GM12874 (cell line): ENCODE results near the gene TLK1.

Experiments
- TF ChIP-seq, protein P1 (sequence below): IDR thresholded peaks from 2 replicates; pipeline ENCODE4 v1.5.1; 2011; ENCODE audit warnings: low read depth, mild to moderate bottlenecking, control low read depth, low read length, moderate library complexity; ENCODE audit not compliant: insufficient read depth

Gene TLK1

DNA sequence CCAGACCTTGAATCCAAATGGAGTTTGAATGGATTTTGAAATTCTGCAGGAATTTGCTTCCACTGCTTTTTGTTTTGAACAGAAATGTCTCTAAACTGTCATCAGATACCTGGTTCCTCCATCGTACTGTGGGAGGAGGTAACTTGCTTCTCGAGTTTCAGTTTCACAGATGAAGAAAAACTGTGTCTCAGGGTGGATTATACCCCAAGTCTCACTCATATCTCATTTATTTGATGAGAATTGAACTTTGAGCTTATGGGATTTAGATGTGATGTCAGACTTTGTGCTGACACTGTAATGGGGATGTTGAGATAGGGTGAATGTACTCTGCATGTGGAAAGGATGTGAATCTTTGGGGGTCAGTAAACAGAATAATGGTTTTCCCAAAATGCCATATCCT, 124.2 kb downstream of the TLK1 start:
- TF ChIP-seq, protein P1, sequence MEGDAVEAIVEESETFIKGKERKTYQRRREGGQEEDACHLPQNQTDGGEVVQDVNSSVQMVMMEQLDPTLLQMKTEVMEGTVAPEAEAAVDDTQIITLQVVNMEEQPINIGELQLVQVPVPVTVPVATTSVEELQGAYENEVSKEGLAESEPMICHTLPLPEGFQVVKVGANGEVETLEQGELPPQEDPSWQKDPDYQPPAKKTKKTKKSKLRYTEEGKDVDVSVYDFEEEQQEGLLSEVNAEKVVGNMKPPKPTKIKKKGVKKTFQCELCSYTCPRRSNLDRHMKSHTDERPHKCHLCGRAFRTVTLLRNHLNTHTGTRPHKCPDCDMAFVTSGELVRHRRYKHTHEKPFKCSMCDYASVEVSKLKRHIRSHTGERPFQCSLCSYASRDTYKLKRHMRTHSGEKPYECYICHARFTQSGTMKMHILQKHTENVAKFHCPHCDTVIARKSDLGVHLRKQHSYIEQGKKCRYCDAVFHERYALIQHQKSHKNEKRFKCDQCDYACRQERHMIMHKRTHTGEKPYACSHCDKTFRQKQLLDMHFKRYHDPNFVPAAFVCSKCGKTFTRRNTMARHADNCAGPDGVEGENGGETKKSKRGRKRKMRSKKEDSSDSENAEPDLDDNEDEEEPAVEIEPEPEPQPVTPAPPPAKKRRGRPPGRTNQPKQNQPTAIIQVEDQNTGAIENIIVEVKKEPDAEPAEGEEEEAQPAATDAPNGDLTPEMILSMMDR: no peak

DNA sequence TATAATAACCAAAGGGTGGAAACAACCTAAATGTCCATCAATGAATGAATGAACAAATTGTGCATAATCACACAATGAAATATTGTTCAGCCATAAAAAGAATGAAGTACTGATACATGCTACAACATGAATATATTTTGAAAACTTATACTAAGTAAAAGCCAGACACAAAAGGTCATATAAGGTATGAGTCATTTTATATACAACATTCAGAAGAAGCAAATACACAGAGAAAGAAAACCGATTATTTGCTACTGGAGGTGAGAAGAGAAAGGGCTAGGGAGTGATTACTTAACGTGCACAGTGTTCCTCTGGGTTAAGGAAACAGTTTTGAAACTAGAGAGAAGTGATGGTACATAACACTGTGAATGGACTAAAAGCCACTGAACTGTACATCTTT, 126.4 kb downstream of the TLK1 start:
- TF ChIP-seq, protein P1: no peak

DNA sequence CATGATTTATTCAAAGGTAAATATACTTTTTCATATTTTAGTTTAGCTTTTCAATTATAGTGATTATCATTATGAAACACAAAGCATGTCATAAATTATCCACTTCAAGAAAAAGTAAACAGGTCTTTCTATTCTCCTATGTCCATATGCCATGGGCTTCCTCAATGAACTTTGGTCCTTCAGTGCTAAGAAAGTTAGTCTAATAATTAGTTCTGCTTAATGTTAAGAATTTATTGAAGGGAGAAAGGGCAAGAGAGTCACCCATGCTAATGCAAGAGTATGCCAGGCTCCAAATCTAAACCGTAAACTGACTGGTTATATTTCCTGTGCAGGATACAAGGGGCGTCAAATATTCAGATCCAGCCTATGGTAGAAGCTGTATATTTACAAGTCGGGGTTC, 135.5 kb downstream of the TLK1 start:
- TF ChIP-seq, protein P1: no peak

DNA sequence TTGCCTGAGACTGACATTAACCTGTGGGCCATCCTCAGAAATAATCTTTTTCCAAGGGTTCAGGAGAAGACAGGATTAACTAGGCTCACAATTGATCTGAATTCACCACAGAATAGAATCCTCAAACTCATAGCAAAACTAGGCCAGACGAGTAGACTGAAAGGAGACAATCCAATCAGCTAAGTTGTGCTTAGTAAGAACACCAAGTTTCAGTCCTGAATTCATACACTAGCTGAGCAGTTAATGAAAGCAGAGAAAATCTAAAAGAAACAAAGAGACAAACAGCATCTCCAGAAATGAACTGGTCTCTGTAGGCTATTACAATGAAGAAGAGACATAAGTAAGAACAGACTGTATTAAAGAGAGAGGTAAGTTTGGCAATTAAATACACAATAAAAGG, 142.2 kb downstream of the TLK1 start:
- TF ChIP-seq, protein P1: no peak

DNA sequence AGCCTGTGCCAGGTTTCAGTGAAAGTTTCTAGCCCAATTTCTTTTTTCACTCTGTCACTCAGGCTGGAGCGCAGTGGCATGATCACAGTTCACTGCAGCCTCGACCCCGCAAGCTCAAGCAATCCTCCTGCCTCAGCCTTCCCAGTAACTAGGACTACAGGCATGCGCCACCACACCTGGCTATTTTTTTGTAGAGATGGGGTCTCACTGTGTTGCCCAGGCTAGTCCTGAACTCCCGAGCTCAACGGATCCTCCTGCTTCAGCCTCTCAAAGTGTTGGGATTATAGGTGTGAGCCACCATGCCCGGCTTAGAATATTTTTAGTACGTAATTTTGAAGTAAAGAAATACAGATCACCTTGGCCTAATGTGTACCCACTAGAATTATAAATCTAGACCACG, 144.6 kb downstream of the TLK1 start:
- TF ChIP-seq, protein P1: no peak

DNA sequence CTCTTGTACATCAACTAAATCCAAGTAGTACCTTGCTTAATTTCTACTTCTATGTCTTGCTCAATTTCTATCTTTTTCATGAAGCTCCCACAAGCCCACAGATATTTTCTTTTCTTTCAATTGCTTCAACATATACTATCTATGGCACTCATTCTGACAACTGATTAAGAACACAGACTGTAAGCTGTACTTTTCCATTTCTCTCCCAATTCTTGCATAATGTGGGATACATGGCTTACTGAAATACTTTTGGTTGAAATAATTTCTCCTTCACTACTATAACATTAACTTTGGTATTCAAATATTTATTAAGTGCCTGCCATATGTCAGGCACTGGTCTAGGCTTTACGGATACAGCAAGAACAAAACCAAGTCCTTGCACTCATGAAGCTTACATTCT, 146.8 kb downstream of the TLK1 start:
- TF ChIP-seq, protein P1: no peak

DNA sequence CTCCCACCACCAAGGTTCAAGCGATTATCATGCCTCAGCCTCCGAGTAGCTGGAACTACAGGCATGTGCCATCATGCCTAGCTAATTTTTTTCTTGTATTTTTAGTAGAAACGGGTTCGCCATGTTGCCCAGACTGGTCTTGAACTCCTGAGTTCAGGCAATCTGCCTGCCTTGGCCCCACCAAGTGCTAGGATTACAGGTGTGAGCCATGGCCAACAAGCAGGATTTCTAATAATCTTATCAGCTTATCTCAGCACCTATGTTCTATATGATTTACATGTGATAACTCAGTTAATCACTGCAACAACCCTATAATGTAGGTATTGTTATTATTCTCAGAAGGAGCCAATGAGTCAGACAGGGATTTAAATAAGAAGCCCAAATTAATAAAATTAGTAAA, 151.3 kb downstream of the TLK1 start:
- TF ChIP-seq, protein P1: no peak
